ENCODE data around the gene DEXI.

DNA sequence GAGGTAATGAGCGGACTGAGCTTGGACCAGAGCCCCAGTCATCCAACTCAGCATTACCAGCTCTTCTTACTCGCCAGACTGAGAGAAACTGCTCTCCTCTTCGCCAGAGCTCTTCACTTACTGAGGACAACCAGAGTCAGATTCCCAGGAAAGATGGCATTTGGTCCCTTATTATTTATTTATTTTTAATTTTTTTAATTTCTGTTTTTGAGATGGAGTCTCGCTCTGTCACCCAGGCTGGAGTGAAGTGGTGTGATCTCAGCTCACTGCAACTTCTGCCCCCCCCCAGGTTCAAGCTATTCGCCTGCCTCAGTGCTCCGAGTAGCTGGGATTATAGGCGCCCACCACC lies 23.3 kb downstream of the DEXI start:
- TF ChIP-seq, protein P1, sequence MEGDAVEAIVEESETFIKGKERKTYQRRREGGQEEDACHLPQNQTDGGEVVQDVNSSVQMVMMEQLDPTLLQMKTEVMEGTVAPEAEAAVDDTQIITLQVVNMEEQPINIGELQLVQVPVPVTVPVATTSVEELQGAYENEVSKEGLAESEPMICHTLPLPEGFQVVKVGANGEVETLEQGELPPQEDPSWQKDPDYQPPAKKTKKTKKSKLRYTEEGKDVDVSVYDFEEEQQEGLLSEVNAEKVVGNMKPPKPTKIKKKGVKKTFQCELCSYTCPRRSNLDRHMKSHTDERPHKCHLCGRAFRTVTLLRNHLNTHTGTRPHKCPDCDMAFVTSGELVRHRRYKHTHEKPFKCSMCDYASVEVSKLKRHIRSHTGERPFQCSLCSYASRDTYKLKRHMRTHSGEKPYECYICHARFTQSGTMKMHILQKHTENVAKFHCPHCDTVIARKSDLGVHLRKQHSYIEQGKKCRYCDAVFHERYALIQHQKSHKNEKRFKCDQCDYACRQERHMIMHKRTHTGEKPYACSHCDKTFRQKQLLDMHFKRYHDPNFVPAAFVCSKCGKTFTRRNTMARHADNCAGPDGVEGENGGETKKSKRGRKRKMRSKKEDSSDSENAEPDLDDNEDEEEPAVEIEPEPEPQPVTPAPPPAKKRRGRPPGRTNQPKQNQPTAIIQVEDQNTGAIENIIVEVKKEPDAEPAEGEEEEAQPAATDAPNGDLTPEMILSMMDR (conservative IDR thresholded peaks at IDR 0.05; ENCODE audit: low read depth, low read length): no peak
- TF ChIP-seq EZH2phosphoT487 (IDR thresholded peaks at IDR 0.05; ENCODE audit: borderline replicate concordance, low read length): no peak
- no peak for TF ChIP-seq EZH2 (IDR thresholded peaks at IDR 0.05; ENCODE audit: low read length, unreplicated experiment)

All from PC-3 (cell line).